HEK293 (cell line): Measurements from ENCODE around the gene SBF2.

Source experiments
- CTCF ChIA-PET: fragments of 350-600 bp; formaldehyde crosslinking; extraction: SDS; loops from one replicate; lab custom pipeline; 2021; ENCODE audit warnings: antibody characterized with exemption; lab: Yijun Ruan, JAX
- POLR2A ChIA-PET: fragments of 300-600 bp; formaldehyde crosslinking; extraction: SDS; loops from one replicate; lab custom pipeline; 2020; ENCODE audit warnings: antibody characterized with exemption, inconsistent platforms; lab: Yijun Ruan, JAX
- H3K27ac ChIP-seq: fragments of 200-500 bp; sonication (Bioruptor generic); 2 replicates; pipeline ENCODE4 v1.5.1; 2014; ENCODE audit warnings: low read depth, low read length, control low read depth, inconsistent platforms; ENCODE audit errors: extremely low read depth
- H3K36me3 ChIP-seq, 2 experiments: fragments of 200-500 bp in 1 of 2; sonication (Bioruptor generic) in 1 of 2; 1 replicate in 1 of 2; 2 replicates in 1 of 2; pipeline ENCODE4 v1.5.1; 2014 to 2017; ENCODE audit warnings: inconsistent platforms in 2 of 2, low read length in 2 of 2; ENCODE audit not compliant: control insufficient read depth in 2 of 2, insufficient read depth in 1 of 2
- H3K4me1 ChIP-seq: fragments of 200-500 bp; sonication (Bioruptor generic); 2 replicates; pipeline ENCODE4 v1.5.1; 2014; ENCODE audit warnings: mild to moderate bottlenecking, low read length, inconsistent platforms; ENCODE audit not compliant: control insufficient read depth, insufficient read depth
- H3K4me3 ChIP-seq: 2 replicates; pipeline ENCODE4 v1.5.1; 2011; ENCODE audit warnings: low read depth, mild to moderate bottlenecking, control low read depth, low read length, moderate library complexity
- H3K9me3 ChIP-seq: fragments of 200-500 bp; sonication (Bioruptor generic); 2 replicates; pipeline ENCODE4 v1.5.1; 2014; ENCODE audit warnings: low read depth, low read length, inconsistent platforms; ENCODE audit not compliant: control insufficient read depth, insufficient read depth
- GLIS1 ChIP-seq: fragments of 450-650 bp; formaldehyde crosslinking; IDR thresholded peaks from 2 replicates; pipeline ENCODE4 v1.5.1; 2016; ENCODE audit warnings: missing biosample characterization, missing genetic modification characterization
- GLIS2 ChIP-seq: fragments of 450-650 bp; formaldehyde crosslinking; IDR thresholded peaks from 2 replicates; pipeline ENCODE4 v1.5.1; 2016; ENCODE audit warnings: missing biosample characterization, missing genetic modification characterization
- KLF1 ChIP-seq: fragments of 450-650 bp; formaldehyde crosslinking; IDR thresholded peaks from 2 replicates; pipeline ENCODE4 v1.5.1; 2016; ENCODE audit warnings: missing biosample characterization, missing genetic modification characterization
- KLF16 ChIP-seq: fragments of 450-650 bp; formaldehyde crosslinking; IDR thresholded peaks from 2 replicates; pipeline ENCODE4 v1.5.1; 2017; ENCODE audit warnings: missing biosample characterization, missing genetic modification characterization
- OSR2 ChIP-seq: fragments of 450-650 bp; formaldehyde crosslinking; IDR thresholded peaks from 2 replicates; pipeline ENCODE4 v1.5.1; 2016; ENCODE audit warnings: missing biosample characterization, missing genetic modification characterization
- TRIM28 ChIP-seq: IDR thresholded peaks from 2 replicates; pipeline ENCODE4 v1.6.1; 2011; ENCODE audit warnings: low read length, control low read depth, borderline replicate concordance
- ZBTB20 ChIP-seq: fragments of 450-650 bp; formaldehyde crosslinking; IDR thresholded peaks from 2 replicates; pipeline ENCODE4 v1.5.1; 2016; ENCODE audit warnings: missing biosample characterization, missing genetic modification characterization
- ZBTB48 ChIP-seq: fragments of 450-650 bp; formaldehyde crosslinking; IDR thresholded peaks from 2 replicates; pipeline ENCODE4 v1.5.1; 2016; ENCODE audit warnings: missing biosample characterization, missing genetic modification characterization
- ZEB2 ChIP-seq: fragments of 450-650 bp; formaldehyde crosslinking; IDR thresholded peaks from 2 replicates; pipeline ENCODE4 v1.5.1; 2016; ENCODE audit warnings: missing biosample characterization, missing genetic modification characterization
- ZFP41 ChIP-seq: fragments of 450-650 bp; formaldehyde crosslinking; IDR thresholded peaks from 2 replicates; pipeline ENCODE4 v1.5.1; 2016; ENCODE audit warnings: missing biosample characterization, missing genetic modification characterization, borderline replicate concordance
- ZIC2 ChIP-seq: fragments of 450-650 bp; formaldehyde crosslinking; IDR thresholded peaks from 2 replicates; pipeline ENCODE4 v1.5.1; 2016; ENCODE audit warnings: missing biosample characterization, missing genetic modification characterization
- ZNF138 ChIP-seq: fragments of 450-650 bp; formaldehyde crosslinking; IDR thresholded peaks from 2 replicates; pipeline ENCODE4 v1.5.1; 2016; ENCODE audit warnings: missing biosample characterization, missing genetic modification characterization, borderline replicate concordance
- ZNF146 ChIP-seq: fragments of 450-650 bp; formaldehyde crosslinking; IDR thresholded peaks from 2 replicates; pipeline ENCODE4 v1.5.1; 2016; ENCODE audit warnings: missing biosample characterization, missing genetic modification characterization
- ZNF155 ChIP-seq: fragments of 450-650 bp; formaldehyde crosslinking; IDR thresholded peaks from 2 replicates; pipeline ENCODE4 v1.5.1; 2016; ENCODE audit warnings: missing biosample characterization, missing genetic modification characterization
- ZNF169 ChIP-seq: fragments of 450-650 bp; formaldehyde crosslinking; IDR thresholded peaks from 2 replicates; pipeline ENCODE4 v1.5.1; 2016; ENCODE audit warnings: missing biosample characterization, missing genetic modification characterization
- ZNF223 ChIP-seq: fragments of 450-650 bp; formaldehyde crosslinking; IDR thresholded peaks from 2 replicates; pipeline ENCODE4 v1.5.1; 2016; ENCODE audit warnings: missing biosample characterization, missing genetic modification characterization
- ZNF391 ChIP-seq: fragments of 450-650 bp; formaldehyde crosslinking; IDR thresholded peaks from 2 replicates; pipeline ENCODE4 v1.5.1; 2016; ENCODE audit warnings: low read depth, missing biosample characterization, missing genetic modification characterization, borderline replicate concordance
- ZNF416 ChIP-seq: fragments of 450-650 bp; formaldehyde crosslinking; IDR thresholded peaks from 2 replicates; pipeline ENCODE4 v1.5.1; 2016; ENCODE audit warnings: missing biosample characterization, missing genetic modification characterization
- ZNF510 ChIP-seq: fragments of 450-650 bp; formaldehyde crosslinking; IDR thresholded peaks from 2 replicates; pipeline ENCODE4 v1.5.1; 2018; ENCODE audit warnings: mild to moderate bottlenecking, missing genetic modification characterization, missing biosample characterization; ENCODE audit not compliant: insufficient replicate concordance
- ZNF521 ChIP-seq: fragments of 450-650 bp; formaldehyde crosslinking; IDR thresholded peaks from 2 replicates; pipeline ENCODE4 v1.5.1; 2017; ENCODE audit warnings: missing biosample characterization, mild to moderate bottlenecking, missing genetic modification characterization
- ZNF548 ChIP-seq: fragments of 450-650 bp; formaldehyde crosslinking; IDR thresholded peaks from 2 replicates; pipeline ENCODE4 v1.5.1; 2016; ENCODE audit warnings: missing biosample characterization, missing genetic modification characterization
- ZNF654 ChIP-seq: fragments of 450-650 bp; formaldehyde crosslinking; IDR thresholded peaks from 2 replicates; pipeline ENCODE4 v1.5.1; 2016; ENCODE audit warnings: low read depth, missing biosample characterization, missing genetic modification characterization
- ZNF677 ChIP-seq: fragments of 450-650 bp; IDR thresholded peaks from 2 replicates; pipeline ENCODE4 v1.5.0; 2018; ENCODE audit warnings: missing biosample characterization, mild to moderate bottlenecking, missing genetic modification characterization, moderate library complexity
- ZNF747 ChIP-seq: fragments of 450-650 bp; formaldehyde crosslinking; IDR thresholded peaks from 2 replicates; pipeline ENCODE4 v1.5.1; 2016; ENCODE audit warnings: missing biosample characterization, missing genetic modification characterization
- ZNF792 ChIP-seq: fragments of 450-650 bp; formaldehyde crosslinking; IDR thresholded peaks from 2 replicates; pipeline ENCODE4 v1.5.1; 2016; ENCODE audit warnings: missing biosample characterization, missing genetic modification characterization
- TF ChIP-seq, protein P1 (sequence below): fragments of 450-650 bp; formaldehyde crosslinking; IDR thresholded peaks from 2 replicates; pipeline ENCODE4 v1.5.1; 2016; ENCODE audit warnings: missing biosample characterization, missing genetic modification characterization
- TF ChIP-seq, protein P2 (sequence below): fragments of 450-650 bp; formaldehyde crosslinking; IDR thresholded peaks from 2 replicates; pipeline ENCODE4 v1.5.1; 2016; ENCODE audit warnings: missing biosample characterization, missing genetic modification characterization
- TF ChIP-seq, protein P3 (sequence below): fragments of 450-650 bp; formaldehyde crosslinking; IDR thresholded peaks from 2 replicates; pipeline ENCODE4; 2016; ENCODE audit warnings: missing biosample characterization, missing genetic modification characterization
- TF ChIP-seq, protein P4 (sequence below): fragments of 450-650 bp; formaldehyde crosslinking; conservative IDR thresholded peaks from 2 replicates; pipeline ENCODE4 v1.5.1; 2016; ENCODE audit warnings: low read depth, missing biosample characterization, missing genetic modification characterization

Gene SBF2

DNA sequence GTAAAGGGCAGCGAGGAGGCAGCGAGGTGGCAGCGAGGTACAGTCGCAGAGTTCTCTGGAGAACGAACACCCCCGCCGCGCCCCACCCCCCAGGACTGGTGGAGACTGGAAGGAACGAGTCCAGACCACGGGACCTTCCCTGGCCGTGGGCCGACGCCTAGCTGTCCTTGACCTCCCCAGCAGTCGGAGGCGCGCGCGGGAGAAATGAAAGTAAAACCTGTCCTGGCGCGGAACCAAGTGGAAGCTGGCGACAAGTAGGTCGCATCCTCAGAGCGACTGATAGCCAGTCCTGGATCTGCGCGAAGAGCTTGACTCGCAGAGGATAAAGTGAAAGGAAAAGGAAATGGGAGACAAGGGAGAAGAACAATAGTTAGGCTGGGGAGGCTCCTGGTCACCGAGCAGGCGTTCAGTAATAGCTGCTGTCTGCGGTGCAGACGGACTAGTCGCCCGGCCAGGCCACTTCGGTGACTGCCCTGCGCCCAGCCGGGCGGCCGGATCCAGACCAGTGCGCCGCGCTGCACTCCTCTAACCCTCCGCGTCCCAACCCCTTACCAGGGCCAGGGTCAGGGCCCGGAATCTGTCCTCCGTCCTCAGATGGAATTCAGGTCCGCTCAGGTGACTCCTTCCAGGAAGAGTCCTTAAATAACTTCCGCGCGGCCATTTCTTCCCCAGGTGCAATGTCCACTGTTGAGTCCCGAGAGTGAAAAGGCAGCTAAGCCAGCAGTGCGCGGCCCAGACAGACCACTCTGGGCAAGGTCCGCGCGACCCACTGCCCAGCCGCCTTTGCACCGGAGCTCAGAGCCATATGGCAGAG is 8.9 kb upstream of the SBF2 start:
- H3K4me1 ChIP-seq: no peaks in the 10 kb centered on the region
- peak overlapping the region; percentile 48 for H3K4me3 ChIP-seq
- H3K9me3 ChIP-seq: no peaks in the 10 kb centered on the region
- POLR2A ChIA-PET: interaction anchor here (0.9 to 3.1 kb wide), 15 partner anchors 10 to 729 kb away, joined by 3 to 20 read pairs (median 4); partner anchors contain the start of genes RNF141 and WEE1
- CTCF ChIA-PET: interaction anchor here (0.7 to 6.8 kb wide), 11 partner anchors 17 to 990 kb away, joined by 3 to 68 read pairs (median 4); no protein-coding TSS in a partner anchor
- peaks cover 0 to 16% of the 10 kb centered on the region in 2 experiments; a peak in 1 of 3 replicates for H3K36me3 ChIP-seq
- H3K27ac ChIP-seq: peak overlapping the region; percentile 86; the same call in 1 of the 2 replicates
- no peak for TF ChIP-seq ZNF169 (tag by site-specific recombination)
- TF ChIP-seq ZNF792 (tag by site-specific recombination): no peak
- TF ChIP-seq, protein P1, sequence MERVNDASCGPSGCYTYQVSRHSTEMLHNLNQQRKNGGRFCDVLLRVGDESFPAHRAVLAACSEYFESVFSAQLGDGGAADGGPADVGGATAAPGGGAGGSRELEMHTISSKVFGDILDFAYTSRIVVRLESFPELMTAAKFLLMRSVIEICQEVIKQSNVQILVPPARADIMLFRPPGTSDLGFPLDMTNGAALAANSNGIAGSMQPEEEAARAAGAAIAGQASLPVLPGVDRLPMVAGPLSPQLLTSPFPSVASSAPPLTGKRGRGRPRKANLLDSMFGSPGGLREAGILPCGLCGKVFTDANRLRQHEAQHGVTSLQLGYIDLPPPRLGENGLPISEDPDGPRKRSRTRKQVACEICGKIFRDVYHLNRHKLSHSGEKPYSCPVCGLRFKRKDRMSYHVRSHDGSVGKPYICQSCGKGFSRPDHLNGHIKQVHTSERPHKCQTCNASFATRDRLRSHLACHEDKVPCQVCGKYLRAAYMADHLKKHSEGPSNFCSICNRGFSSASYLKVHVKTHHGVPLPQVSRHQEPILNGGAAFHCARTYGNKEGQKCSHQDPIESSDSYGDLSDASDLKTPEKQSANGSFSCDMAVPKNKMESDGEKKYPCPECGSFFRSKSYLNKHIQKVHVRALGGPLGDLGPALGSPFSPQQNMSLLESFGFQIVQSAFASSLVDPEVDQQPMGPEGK (tag by site-specific recombination): peak; percentile 37; the same call in 1 of the 2 replicates
- no peak for TF ChIP-seq ZNF416 (tag by site-specific recombination)
- no peak for TF ChIP-seq ZNF155 (tag by site-specific recombination)
- 0 out of 2 replicates have a peak, but pooled peaks have one; percentile 17 for TF ChIP-seq KLF1 (tag by site-specific recombination)
- no peak for TF ChIP-seq ZNF548
- TF ChIP-seq ZBTB20 (tag by site-specific recombination): peak; percentile 58; the same call in 1 of the 2 replicates
- TF ChIP-seq, protein P2, sequence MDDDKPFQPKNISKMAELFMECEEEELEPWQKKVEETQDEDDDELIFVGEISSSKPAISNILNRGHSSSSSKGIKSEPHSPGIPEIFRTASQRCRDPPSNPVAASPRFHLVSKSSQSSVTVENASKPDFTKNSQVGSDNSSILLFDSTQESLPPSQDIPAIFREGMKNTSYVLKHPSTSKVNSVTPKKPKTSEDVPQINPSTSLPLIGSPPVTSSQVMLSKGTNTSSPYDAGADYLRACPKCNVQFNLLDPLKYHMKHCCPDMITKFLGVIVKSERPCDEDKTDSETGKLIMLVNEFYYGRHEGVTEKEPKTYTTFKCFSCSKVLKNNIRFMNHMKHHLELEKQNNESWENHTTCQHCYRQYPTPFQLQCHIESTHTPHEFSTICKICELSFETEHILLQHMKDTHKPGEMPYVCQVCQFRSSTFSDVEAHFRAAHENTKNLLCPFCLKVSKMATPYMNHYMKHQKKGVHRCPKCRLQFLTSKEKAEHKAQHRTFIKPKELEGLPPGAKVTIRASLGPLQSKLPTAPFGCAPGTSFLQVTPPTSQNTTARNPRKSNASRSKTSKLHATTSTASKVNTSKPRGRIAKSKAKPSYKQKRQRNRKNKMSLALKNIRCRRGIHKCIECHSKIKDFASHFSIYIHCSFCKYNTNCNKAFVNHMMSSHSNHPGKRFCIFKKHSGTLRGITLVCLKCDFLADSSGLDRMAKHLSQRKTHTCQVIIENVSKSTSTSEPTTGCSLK (tag by site-specific recombination): no peak
- peak; percentile 83 for TF ChIP-seq GLIS1 (tag by site-specific recombination)
- TF ChIP-seq ZNF654 (tag by site-specific recombination): no peak
- TF ChIP-seq ZBTB48: 0 out of 2 replicates have a peak, but pooled peaks have one; percentile 7
- TF ChIP-seq ZFP41 (tag by site-specific recombination): no peak
- TF ChIP-seq OSR2 (tag by site-specific recombination): no peak
- TF ChIP-seq ZNF223 (tag by site-specific recombination): no peak
- TF ChIP-seq, protein P3, sequence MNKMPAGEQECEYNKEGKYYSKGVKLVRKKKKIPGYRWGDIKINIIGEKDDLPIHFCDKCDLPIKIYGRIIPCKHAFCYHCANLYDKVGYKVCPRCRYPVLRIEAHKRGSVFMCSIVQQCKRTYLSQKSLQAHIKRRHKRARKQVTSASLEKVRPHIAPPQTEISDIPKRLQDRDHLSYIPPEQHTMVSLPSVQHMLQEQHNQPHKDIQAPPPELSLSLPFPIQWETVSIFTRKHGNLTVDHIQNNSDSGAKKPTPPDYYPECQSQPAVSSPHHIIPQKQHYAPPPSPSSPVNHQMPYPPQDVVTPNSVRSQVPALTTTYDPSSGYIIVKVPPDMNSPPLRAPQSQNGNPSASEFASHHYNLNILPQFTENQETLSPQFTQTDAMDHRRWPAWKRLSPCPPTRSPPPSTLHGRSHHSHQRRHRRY (tag by site-specific recombination): no peak
- no peak for TF ChIP-seq ZNF747 (tag by site-specific recombination)
- TF ChIP-seq TRIM28: no peak
- TF ChIP-seq KLF16 (tag by site-specific recombination): no peak
- TF ChIP-seq ZNF677 (tag by site-specific recombination): no peak
- TF ChIP-seq GLIS2 (tag by site-specific recombination): peak; percentile 67
- no peak for TF ChIP-seq ZNF391 (tag by site-specific recombination)
- TF ChIP-seq ZNF510 (tag by site-specific recombination): no peak
- peak; percentile 24; the same call in 1 of the 2 replicates for TF ChIP-seq ZEB2
- TF ChIP-seq ZIC2: no peak
- TF ChIP-seq ZNF146 (tag by site-specific recombination): no peak
- TF ChIP-seq, protein P4, sequence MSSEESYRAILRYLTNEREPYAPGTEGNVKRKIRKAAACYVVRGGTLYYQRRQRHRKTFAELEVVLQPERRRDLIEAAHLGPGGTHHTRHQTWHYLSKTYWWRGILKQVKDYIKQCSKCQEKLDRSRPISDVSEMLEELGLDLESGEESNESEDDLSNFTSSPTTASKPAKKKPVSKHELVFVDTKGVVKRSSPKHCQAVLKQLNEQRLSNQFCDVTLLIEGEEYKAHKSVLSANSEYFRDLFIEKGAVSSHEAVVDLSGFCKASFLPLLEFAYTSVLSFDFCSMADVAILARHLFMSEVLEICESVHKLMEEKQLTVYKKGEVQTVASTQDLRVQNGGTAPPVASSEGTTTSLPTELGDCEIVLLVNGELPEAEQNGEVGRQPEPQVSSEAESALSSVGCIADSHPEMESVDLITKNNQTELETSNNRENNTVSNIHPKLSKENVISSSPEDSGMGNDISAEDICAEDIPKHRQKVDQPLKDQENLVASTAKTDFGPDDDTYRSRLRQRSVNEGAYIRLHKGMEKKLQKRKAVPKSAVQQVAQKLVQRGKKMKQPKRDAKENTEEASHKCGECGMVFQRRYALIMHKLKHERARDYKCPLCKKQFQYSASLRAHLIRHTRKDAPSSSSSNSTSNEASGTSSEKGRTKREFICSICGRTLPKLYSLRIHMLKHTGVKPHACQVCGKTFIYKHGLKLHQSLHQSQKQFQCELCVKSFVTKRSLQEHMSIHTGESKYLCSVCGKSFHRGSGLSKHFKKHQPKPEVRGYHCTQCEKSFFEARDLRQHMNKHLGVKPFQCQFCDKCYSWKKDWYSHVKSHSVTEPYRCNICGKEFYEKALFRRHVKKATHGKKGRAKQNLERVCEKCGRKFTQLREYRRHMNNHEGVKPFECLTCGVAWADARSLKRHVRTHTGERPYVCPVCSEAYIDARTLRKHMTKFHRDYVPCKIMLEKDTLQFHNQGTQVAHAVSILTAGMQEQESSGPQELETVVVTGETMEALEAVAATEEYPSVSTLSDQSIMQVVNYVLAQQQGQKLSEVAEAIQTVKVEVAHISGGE (tag by site-specific recombination): peak; percentile 34; the same call in 1 of the 2 replicates
- TF ChIP-seq ZNF138 (tag by site-specific recombination): no peak
- no peak for TF ChIP-seq ZNF521
